GM23338 (cell line): ENCODE results near the gene PRSS8. TPM values are rescaled to one million over a fixed set of nuclear protein-coding genes. Genes with fewer than 3 reads are reported as not detected.

Experiments used
- ATAC-seq: fragments of 200-7000 bp; cut with Tn5 transposase; 3 replicates; pipeline ENCODE4 v1.9.1; 2020
- DNase-seq: peaks from one replicate; pipeline ENCODE4 v3.0.0-alpha.2; 2015; ENCODE audit warnings: low spot score
- H2AFZ ChIP-seq: fragments of 200-600 bp; sonication (generic); 2 replicates; pipeline ENCODE4 v1.8.0; 2016; ENCODE audit warnings: antibody characterized with exemption, mild to moderate bottlenecking, moderate library complexity
- H3F3A ChIP-seq: fragments of 200-600 bp; sonication (generic); replicated peaks from 2 replicates; pipeline ENCODE4 v1.8.0; 2017; ENCODE audit warnings: antibody characterized with exemption, mixed run types, low read depth
- H3K27ac ChIP-seq: fragments of 200-600 bp; sonication (generic); 2 replicates; pipeline ENCODE4 v1.6.1; 2016; ENCODE audit warnings: low read depth
- H3K27me3 ChIP-seq: fragments of 200-600 bp; sonication (generic); 2 replicates; pipeline ENCODE4 v1.8.0; 2016; ENCODE audit warnings: mild to moderate bottlenecking, mixed run types, moderate library complexity; ENCODE audit not compliant: insufficient read depth
- H3K36me3 ChIP-seq: fragments of 200-600 bp; sonication (generic); 2 replicates; pipeline ENCODE4 v1.8.0; 2016; ENCODE audit warnings: mild to moderate bottlenecking; ENCODE audit not compliant: insufficient read depth
- H3K4me1 ChIP-seq: fragments of 200-600 bp; sonication (generic); 2 replicates; pipeline ENCODE4 v1.8.0; 2016; ENCODE audit warnings: mild to moderate bottlenecking, moderate library complexity; ENCODE audit not compliant: insufficient read depth
- H3K4me2 ChIP-seq: fragments of 200-600 bp; sonication (generic); 2 replicates; pipeline ENCODE4 v1.7.1; 2017; ENCODE audit warnings: mixed run types
- H3K4me3 ChIP-seq: fragments of 200-600 bp; sonication (generic); 2 replicates; pipeline ENCODE4 v1.6.1; 2016; ENCODE audit warnings: mixed run types
- H3K79me2 ChIP-seq: fragments of 200-600 bp; sonication (generic); replicated peaks from 2 replicates; pipeline ENCODE4 v1.8.0; 2017; ENCODE audit warnings: mild to moderate bottlenecking; ENCODE audit not compliant: insufficient read depth
- H3K9me2 ChIP-seq: fragments of 200-600 bp; sonication (generic); 2 replicates; pipeline ENCODE4 v1.8.0; 2017; ENCODE audit not compliant: insufficient read depth
- H4K20me1 ChIP-seq: fragments of 200-600 bp; sonication (generic); replicated peaks from 2 replicates; pipeline ENCODE4 v1.8.0; 2017; ENCODE audit warnings: mild to moderate bottlenecking; ENCODE audit not compliant: insufficient read depth
- H3K27ac Mint-ChIP-seq: 2 replicates; pipeline ENCODE4 v1.8.0; 2020; ENCODE audit warnings: inconsistent platforms, mild to moderate bottlenecking, moderate library complexity, mixed read lengths
- H3K27me3 Mint-ChIP-seq: 3 replicates; pipeline ENCODE4 v1.8.0; 2022; ENCODE audit warnings: low read depth, mild to moderate bottlenecking, moderate library complexity, mixed read lengths, inconsistent platforms; ENCODE audit not compliant: insufficient read depth, poor library complexity
- H3K36me3 Mint-ChIP-seq: 3 replicates; pipeline ENCODE4 v1.8.0; 2021; ENCODE audit warnings: low read depth, mild to moderate bottlenecking, inconsistent platforms, moderate library complexity, mixed read lengths
- H3K4me1 Mint-ChIP-seq: 3 replicates; pipeline ENCODE4 v1.8.0; 2020; ENCODE audit warnings: mild to moderate bottlenecking, inconsistent platforms, mixed read lengths
- H3K4me3 Mint-ChIP-seq: 3 replicates; pipeline ENCODE4 v1.8.0; 2021; ENCODE audit warnings: moderate library complexity, mild to moderate bottlenecking, inconsistent platforms, mixed read lengths
- H3K9me3 Mint-ChIP-seq: 3 replicates; pipeline ENCODE4 v1.8.0; 2020; ENCODE audit warnings: moderate library complexity, mild to moderate bottlenecking, inconsistent platforms, mixed read lengths
- CREB1 ChIP-seq: fragments of 250-450 bp; sonication (Bioruptor Pico); IDR thresholded peaks from 2 replicates; pipeline ENCODE4 v1.5.0; 2020; ENCODE audit warnings: low read depth, mild to moderate bottlenecking, moderate library complexity
- JUNB ChIP-seq: IDR thresholded peaks from one replicate; pipeline ENCODE4 v1.6.1; 2016; ENCODE audit warnings: antibody characterized with exemption; ENCODE audit not compliant: unreplicated experiment
- NANOG ChIP-seq: IDR thresholded peaks from 2 replicates; pipeline ENCODE4 v1.6.1; 2016; ENCODE audit warnings: antibody characterized with exemption, borderline replicate concordance
- POLR2AphosphoS5 ChIP-seq: IDR thresholded peaks from 2 replicates; pipeline ENCODE4 v1.6.1; 2016; ENCODE audit warnings: antibody characterized with exemption, low read depth
- ZNF114 ChIP-seq: fragments of 250-450 bp; sonication (Bioruptor Pico); IDR thresholded peaks from 2 replicates; pipeline ENCODE4 v1.5.0; 2020; ENCODE audit warnings: mild to moderate bottlenecking, moderate library complexity
- ZNF331 ChIP-seq: fragments of 250-450 bp; sonication (Bioruptor Pico); IDR thresholded peaks from 2 replicates; pipeline ENCODE4 v1.5.0; 2020; ENCODE audit warnings: low read depth, mild to moderate bottlenecking, moderate library complexity
- polyA plus RNA-seq: library from polyadenylated mRNA; unstranded; fragments of >200 nt; fragmentation: Nextera tagmentation; extraction: Ambion mirVana; gene quantifications from 2 replicates; pipeline ENCODE4 v1.2.1, GENCODE V29; 2016
- total RNA-seq: library from RNA; depleted of rRNA; stranded (reverse); fragments of >200 nt; shearing (Covaris generic); gene quantifications from 2 replicates; pipeline ENCODE4 v1.2.3, GENCODE V29; 2014
- TF ChIP-seq, protein P1 (sequence below): IDR thresholded peaks from one replicate; pipeline ENCODE4 v1.6.1; 2018; ENCODE audit warnings: antibody characterized with exemption; ENCODE audit not compliant: unreplicated experiment
- TF ChIP-seq, protein P2 (sequence below): IDR thresholded peaks from 2 replicates; pipeline ENCODE4 v1.6.1; 2016; ENCODE audit warnings: antibody characterized with exemption

PRSS8 gene
- total and polyA plus RNA-seq, 2 experiments from 2014 or later: 65.3 to 75.9 TPM

DNA sequence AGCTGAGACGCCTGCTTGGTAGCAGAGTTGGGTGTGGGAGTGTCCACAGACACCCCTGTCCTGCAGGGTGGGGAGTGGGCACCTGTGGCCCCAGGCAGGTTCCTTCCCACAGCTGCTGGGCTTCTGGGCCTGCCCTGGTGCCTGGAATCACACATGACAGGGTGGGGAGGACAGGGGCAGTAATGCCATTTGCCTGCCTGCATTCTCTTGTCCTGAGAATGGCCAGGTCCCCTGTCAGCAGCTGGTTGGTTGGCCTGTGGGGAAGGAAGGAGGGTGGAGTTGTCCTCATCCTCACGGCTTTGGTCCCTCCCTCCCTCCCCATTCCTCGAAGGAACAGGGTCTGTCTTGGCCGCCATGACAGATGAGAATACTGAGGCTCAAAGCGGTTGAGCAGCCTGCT is 52.0 kb downstream of the PRSS8 start:
- Histone ChIP-seq H3K9me2 (no peaks in the 10 kb centered on the region), H3K4me1 (no peaks in the 10 kb centered on the region), H3K79me2 (no peaks in the 10 kb centered on the region), H4K20me1 (no peaks in the 10 kb centered on the region; the same call in 1 of the 2 replicates), H3K4me3 (no peak overlapping the region), H3K36me3 (no peaks in the 10 kb centered on the region), H3F3A (no peaks in the 10 kb centered on the region), H3K27ac (no peak overlapping the region), H3K4me2 (no peak overlapping the region), H2AFZ (no peak overlapping the region), H3K27me3 (no peaks in the 10 kb centered on the region)
- no peak for TF ChIP-seq NANOG
- H3K9me3 Mint-ChIP-seq: no peaks in the 10 kb centered on the region
- no peak overlapping the region; the same call in 2 of the 3 replicates for H3K4me3 Mint-ChIP-seq
- no peak for DNase-seq
- ATAC-seq: no peak
- peaks cover 5% of the 10 kb centered on the region; the same call in 1 of the 3 replicates for H3K4me1 Mint-ChIP-seq
- peaks cover 13% of the 10 kb centered on the region for H3K27me3 Mint-ChIP-seq
- H3K36me3 Mint-ChIP-seq: peaks cover 32% of the 10 kb centered on the region
- no peak overlapping the region for H3K27ac Mint-ChIP-seq

DNA sequence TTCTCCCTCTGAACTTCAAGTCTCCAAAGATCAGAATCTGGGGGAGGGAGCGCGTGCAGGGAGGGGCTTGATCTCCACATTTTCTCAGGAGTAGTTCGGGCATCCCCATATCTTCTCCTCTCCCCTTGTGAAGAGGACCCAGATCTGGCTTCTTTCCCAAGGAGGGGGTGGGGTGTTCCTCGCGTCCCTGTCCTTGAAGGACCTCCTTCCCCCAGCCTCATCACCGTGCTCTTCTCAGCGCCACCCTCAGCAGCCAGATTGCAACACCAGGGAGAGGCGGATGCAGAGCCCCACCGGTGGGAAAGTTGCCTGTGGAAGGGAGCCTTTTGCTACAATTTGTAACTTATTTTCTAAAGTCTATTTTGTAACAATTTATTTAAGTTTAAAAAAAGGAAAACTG is 52.4 kb downstream of the PRSS8 start:
- TF ChIP-seq ZNF114: no peak
- no peak for TF ChIP-seq JUNB
- TF ChIP-seq ZNF331 (CRISPR knock-in tag): no peak
- TF ChIP-seq NANOG: no peak
- no peak overlapping the region; the same call in 2 of the 3 replicates for H3K4me3 Mint-ChIP-seq
- Histone ChIP-seq H3K4me3 (no peak overlapping the region), H4K20me1 (no peaks in the 10 kb centered on the region; the same call in 1 of the 2 replicates), H3K9me2 (no peaks in the 10 kb centered on the region), H3K4me2 (no peak overlapping the region), H3F3A (no peaks in the 10 kb centered on the region), H2AFZ (no peak overlapping the region), H3K27me3 (no peaks in the 10 kb centered on the region), H3K4me1 (no peaks in the 10 kb centered on the region), H3K36me3 (no peaks in the 10 kb centered on the region), H3K79me2 (no peaks in the 10 kb centered on the region), H3K27ac (no peak overlapping the region)
- peaks cover 37% of the 10 kb centered on the region for H3K36me3 Mint-ChIP-seq
- H3K27ac Mint-ChIP-seq: no peak overlapping the region
- H3K9me3 Mint-ChIP-seq: no peaks in the 10 kb centered on the region
- no peak for DNase-seq
- ATAC-seq: no peak
- peaks cover 5% of the 10 kb centered on the region; the same call in 1 of the 3 replicates for H3K4me1 Mint-ChIP-seq
- peaks cover 9% of the 10 kb centered on the region for H3K27me3 Mint-ChIP-seq

DNA sequence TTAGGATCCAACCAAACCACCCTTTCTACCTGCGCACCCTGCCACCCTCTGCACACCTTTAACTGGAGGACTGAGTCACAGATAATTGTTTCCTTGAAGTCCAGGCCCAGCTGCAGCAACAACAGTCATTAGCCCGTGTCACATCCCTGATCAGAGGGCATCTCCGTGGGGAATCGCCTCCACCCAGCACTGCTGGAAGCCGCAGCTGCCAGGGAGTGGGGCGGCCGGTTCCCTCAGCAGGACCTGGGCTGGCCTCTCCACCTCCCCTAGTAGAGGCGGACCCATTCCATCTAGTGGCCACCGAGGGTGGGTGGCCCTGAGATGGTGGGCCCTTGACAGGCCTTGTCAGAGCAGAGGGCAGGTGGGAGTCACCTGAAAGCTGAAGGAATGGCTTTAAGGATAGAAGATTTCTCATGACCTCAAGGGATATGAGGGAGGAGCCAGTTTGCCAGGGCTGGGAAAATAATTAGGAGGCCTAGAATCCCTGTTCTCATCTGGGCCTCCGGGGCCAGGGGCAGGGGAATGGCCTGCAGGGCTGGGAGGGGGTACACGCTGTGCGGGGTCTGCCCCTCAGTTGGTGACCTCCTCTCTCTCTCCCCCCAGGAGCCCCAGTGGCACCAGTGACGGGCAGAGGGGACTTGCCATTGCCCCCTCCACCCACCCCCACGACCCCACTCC is 53.0 kb downstream of the PRSS8 start:
- no peak for DNase-seq
- Mint-ChIP-seq H3K4me1 (peaks cover 5% of the 10 kb centered on the region; the same call in 1 of the 3 replicates), H3K27ac (no peak overlapping the region), H3K4me3 (no peak overlapping the region), H3K27me3 (peaks cover 9% of the 10 kb centered on the region), H3K9me3 (no peaks in the 10 kb centered on the region), H3K36me3 (peaks cover 42% of the 10 kb centered on the region)
- H3F3A ChIP-seq: no peaks in the 10 kb centered on the region
- ATAC-seq: no peak
- no peaks in the 10 kb centered on the region for H3K27me3 ChIP-seq
- no peak overlapping the region for H3K4me3 ChIP-seq
- H3K27ac ChIP-seq: no peak overlapping the region
- H3K9me2 ChIP-seq: no peaks in the 10 kb centered on the region
- no peak overlapping the region for H3K4me2 ChIP-seq
- H3K4me1 ChIP-seq: no peaks in the 10 kb centered on the region
- no peak overlapping the region for H2AFZ ChIP-seq
- H3K36me3 ChIP-seq: peaks cover 4% of the 10 kb centered on the region; the same call in 1 of the 2 replicates
- no peaks in the 10 kb centered on the region; the same call in 1 of the 2 replicates for H4K20me1 ChIP-seq
- no peaks in the 10 kb centered on the region for H3K79me2 ChIP-seq
- TF ChIP-seq, protein P1, sequence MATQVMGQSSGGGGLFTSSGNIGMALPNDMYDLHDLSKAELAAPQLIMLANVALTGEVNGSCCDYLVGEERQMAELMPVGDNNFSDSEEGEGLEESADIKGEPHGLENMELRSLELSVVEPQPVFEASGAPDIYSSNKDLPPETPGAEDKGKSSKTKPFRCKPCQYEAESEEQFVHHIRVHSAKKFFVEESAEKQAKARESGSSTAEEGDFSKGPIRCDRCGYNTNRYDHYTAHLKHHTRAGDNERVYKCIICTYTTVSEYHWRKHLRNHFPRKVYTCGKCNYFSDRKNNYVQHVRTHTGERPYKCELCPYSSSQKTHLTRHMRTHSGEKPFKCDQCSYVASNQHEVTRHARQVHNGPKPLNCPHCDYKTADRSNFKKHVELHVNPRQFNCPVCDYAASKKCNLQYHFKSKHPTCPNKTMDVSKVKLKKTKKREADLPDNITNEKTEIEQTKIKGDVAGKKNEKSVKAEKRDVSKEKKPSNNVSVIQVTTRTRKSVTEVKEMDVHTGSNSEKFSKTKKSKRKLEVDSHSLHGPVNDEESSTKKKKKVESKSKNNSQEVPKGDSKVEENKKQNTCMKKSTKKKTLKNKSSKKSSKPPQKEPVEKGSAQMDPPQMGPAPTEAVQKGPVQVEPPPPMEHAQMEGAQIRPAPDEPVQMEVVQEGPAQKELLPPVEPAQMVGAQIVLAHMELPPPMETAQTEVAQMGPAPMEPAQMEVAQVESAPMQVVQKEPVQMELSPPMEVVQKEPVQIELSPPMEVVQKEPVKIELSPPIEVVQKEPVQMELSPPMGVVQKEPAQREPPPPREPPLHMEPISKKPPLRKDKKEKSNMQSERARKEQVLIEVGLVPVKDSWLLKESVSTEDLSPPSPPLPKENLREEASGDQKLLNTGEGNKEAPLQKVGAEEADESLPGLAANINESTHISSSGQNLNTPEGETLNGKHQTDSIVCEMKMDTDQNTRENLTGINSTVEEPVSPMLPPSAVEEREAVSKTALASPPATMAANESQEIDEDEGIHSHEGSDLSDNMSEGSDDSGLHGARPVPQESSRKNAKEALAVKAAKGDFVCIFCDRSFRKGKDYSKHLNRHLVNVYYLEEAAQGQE: no peak
- TF ChIP-seq, protein P2, sequence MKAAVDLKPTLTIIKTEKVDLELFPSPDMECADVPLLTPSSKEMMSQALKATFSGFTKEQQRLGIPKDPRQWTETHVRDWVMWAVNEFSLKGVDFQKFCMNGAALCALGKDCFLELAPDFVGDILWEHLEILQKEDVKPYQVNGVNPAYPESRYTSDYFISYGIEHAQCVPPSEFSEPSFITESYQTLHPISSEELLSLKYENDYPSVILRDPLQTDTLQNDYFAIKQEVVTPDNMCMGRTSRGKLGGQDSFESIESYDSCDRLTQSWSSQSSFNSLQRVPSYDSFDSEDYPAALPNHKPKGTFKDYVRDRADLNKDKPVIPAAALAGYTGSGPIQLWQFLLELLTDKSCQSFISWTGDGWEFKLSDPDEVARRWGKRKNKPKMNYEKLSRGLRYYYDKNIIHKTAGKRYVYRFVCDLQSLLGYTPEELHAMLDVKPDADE: no peak
- no peak for TF ChIP-seq JUNB
- no peak for TF ChIP-seq ZNF114
- TF ChIP-seq CREB1: no peak
- no peak for TF ChIP-seq ZNF331 (CRISPR knock-in tag)
- TF ChIP-seq POLR2AphosphoS5: no peak
